ENCODE data around the gene TMEM72. TPM values are rescaled to one million over a fixed set of nuclear protein-coding genes. Genes with fewer than 3 reads are reported as not detected.
"Not testable (repeated sequence)": the region's sequence is repeated elsewhere in the genome, so short reads cannot be mapped to it uniquely, and the experiment has no call there.

The TMEM72 gene
- not detected in 2 replicates for total RNA-seq (2014; rRNA removed; shearing (Covaris generic))
- not detected in 2 replicates for polyA plus RNA-seq (2014; cell fraction: nucleus; rRNA removed)

- no peak for DNase-seq (ENCODE audit: extremely low read depth, low read depth)
These were observed at the start of gene TMEM72 for GRCh38 chr10:44911081-44911540. TSS of gene TMEM72 (plus strand) at chr10:44911337. CDS start at chr10:44911513, 176 bp downstream.

- DNase-seq (ENCODE audit: extremely low read depth, low read depth): no peak
These were observed 49.0 kb upstream of the TMEM72 start for GRCh38 chr10:44862006-44862751.

- no peak for DNase-seq (ENCODE audit: extremely low read depth, low read depth)
These were observed 48.2 kb upstream of the TMEM72 start for GRCh38 chr10:44862924-44863323.

- no peak for DNase-seq (ENCODE audit: extremely low read depth, low read depth)
These were observed 47.6 kb upstream of the TMEM72 start for GRCh38 chr10:44863344-44864047.

GRCh38 chr10:44864051-44864450 is 47.1 kb upstream of the TMEM72 start:
- no peak for DNase-seq (ENCODE audit: extremely low read depth, low read depth)

- DNase-seq (ENCODE audit: extremely low read depth, low read depth): peak; percentile 75
These were observed 46.4 kb upstream of the TMEM72 start for GRCh38 chr10:44864637-44865288.

- DNase-seq (ENCODE audit: extremely low read depth, low read depth): no peak
These were observed 45.9 kb upstream of the TMEM72 start for GRCh38 chr10:44865289-44865671.

- DNase-seq (ENCODE audit: extremely low read depth, low read depth): not testable (repeated sequence)
These were observed 44.8 kb upstream of the TMEM72 start for GRCh38 chr10:44866367-44866766.

GRCh38 chr10:44870031-44870430 is 41.1 kb upstream of the TMEM72 start:
- no peak for DNase-seq (ENCODE audit: extremely low read depth, low read depth)

- no peak for DNase-seq (ENCODE audit: extremely low read depth, low read depth)
These were observed 38.0 kb upstream of the TMEM72 start for GRCh38 chr10:44873160-44873559.

GRCh38 chr10:44874166-44874565 is 37.0 kb upstream of the TMEM72 start:
- no peak for DNase-seq (ENCODE audit: extremely low read depth, low read depth)

- DNase-seq (ENCODE audit: extremely low read depth, low read depth): peak; percentile 11
These were observed 32.2 kb upstream of the TMEM72 start for GRCh38 chr10:44878706-44879530.

- no peak for DNase-seq (ENCODE audit: extremely low read depth, low read depth)
These were observed 31.6 kb upstream of the TMEM72 start for GRCh38 chr10:44879531-44879899.

GRCh38 chr10:44880090-44880715 is 30.9 kb upstream of the TMEM72 start:
- DNase-seq (ENCODE audit: extremely low read depth, low read depth): no peak

- DNase-seq (ENCODE audit: extremely low read depth, low read depth): no peak
These were observed 29.5 kb upstream of the TMEM72 start for GRCh38 chr10:44881649-44882048.

GRCh38 chr10:44882166-44882720 is 28.9 kb upstream of the TMEM72 start:
- no peak for DNase-seq (ENCODE audit: extremely low read depth, low read depth)

- DNase-seq (ENCODE audit: extremely low read depth, low read depth): no peak
These were observed 27.4 kb upstream of the TMEM72 start for GRCh38 chr10:44883593-44884331.

- DNase-seq (ENCODE audit: extremely low read depth, low read depth): no peak
These were observed 25.4 kb upstream of the TMEM72 start for GRCh38 chr10:44885710-44886109.

GRCh38 chr10:44886966-44887365 is 24.2 kb upstream of the TMEM72 start:
- no peak for DNase-seq (ENCODE audit: extremely low read depth, low read depth)
